ENCODE data around the gene KRT77. TPM values are rescaled to one million over a fixed set of nuclear protein-coding genes. Genes with fewer than 3 reads are reported as not detected.

The KRT77 gene
- total and polyA plus RNA-seq, 4 donors: not detected

DNA sequence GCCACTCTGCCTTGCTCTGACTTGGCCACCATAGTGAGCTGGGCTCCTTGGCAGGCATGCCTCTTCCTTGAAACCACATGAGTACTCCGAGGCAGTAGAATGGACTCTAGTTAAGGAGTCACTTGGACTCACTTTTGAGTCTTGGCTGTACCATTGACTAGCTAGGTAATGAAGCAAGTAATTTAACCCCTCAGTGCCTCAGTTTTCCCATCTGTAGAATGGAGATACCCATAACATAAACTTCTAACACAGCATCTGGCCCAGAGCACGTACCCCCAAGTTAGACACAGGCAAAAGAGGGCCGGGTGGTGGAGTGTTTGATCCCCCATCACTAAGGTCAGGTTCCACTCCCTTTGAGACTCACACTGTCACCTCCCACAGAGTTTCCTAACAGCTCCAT is 8.3 kb downstream of the KRT77 start:
- Histone ChIP-seq H3K27ac (ENCODE audit: low read depth in 1 of 2, low read length in 1 of 2) (no peak overlapping the region), H3K4me1 (ENCODE audit: control insufficient read depth in 5 of 5, insufficient read depth in 5 of 5, low read length in 5 of 5) (peaks cover 0 to 7% (median 0%) of the 10 kb centered on the region in 5 donors), H3K4me3 (no peak overlapping the region), H3K9me3 (ENCODE audit: control insufficient read depth in 4 of 4, insufficient read depth in 3 of 4, low read length in 3 of 4) (no peaks in the 10 kb centered on the region), H3K27me3 (ENCODE audit: control insufficient read depth in 3 of 3, insufficient read depth in 3 of 3, low read length in 2 of 3) (peaks cover 4 to 53% (median 27%) of the 10 kb centered on the region in 3 donors), H3K36me3 (ENCODE audit: control insufficient read depth in 4 of 4, insufficient read depth in 4 of 4, low read length in 4 of 4) (no peaks in the 10 kb centered on the region), H3K9ac (ENCODE audit: insufficient read depth in 1 of 2, low read length in 2 of 2) (no peak overlapping the region)
- WGBS, 2 donors: 81 to 97% methylated on average over 3 of the region's 3 CpGs
- DNase-seq (no peak), ATAC-seq (ENCODE audit: insufficient read depth, low FRiP score) (no peak)
- TF ChIP-seq, protein P1, sequence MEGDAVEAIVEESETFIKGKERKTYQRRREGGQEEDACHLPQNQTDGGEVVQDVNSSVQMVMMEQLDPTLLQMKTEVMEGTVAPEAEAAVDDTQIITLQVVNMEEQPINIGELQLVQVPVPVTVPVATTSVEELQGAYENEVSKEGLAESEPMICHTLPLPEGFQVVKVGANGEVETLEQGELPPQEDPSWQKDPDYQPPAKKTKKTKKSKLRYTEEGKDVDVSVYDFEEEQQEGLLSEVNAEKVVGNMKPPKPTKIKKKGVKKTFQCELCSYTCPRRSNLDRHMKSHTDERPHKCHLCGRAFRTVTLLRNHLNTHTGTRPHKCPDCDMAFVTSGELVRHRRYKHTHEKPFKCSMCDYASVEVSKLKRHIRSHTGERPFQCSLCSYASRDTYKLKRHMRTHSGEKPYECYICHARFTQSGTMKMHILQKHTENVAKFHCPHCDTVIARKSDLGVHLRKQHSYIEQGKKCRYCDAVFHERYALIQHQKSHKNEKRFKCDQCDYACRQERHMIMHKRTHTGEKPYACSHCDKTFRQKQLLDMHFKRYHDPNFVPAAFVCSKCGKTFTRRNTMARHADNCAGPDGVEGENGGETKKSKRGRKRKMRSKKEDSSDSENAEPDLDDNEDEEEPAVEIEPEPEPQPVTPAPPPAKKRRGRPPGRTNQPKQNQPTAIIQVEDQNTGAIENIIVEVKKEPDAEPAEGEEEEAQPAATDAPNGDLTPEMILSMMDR (IDR thresholded peaks at IDR 0.05; ENCODE audit: control extremely low read depth, extremely low read depth): no peak

- no peak for DNase-seq
- no peak for ATAC-seq (ENCODE audit: insufficient read depth, low FRiP score)
- no peaks in the 10 kb centered on the region for H3K36me3 ChIP-seq (ENCODE audit: control insufficient read depth in 4 of 4, insufficient read depth in 4 of 4, low read length in 4 of 4)
- no peak overlapping the region for H3K9ac ChIP-seq (ENCODE audit: insufficient read depth in 1 of 2, low read length in 2 of 2)
- TF ChIP-seq, protein P1 (IDR thresholded peaks at IDR 0.05; ENCODE audit: control extremely low read depth, extremely low read depth): no peak
- 90 to 93% methylated on average over 6 of the region's 6 CpGs for WGBS, 2 donors
- peaks cover 0 to 7% (median 0%) of the 10 kb centered on the region in 5 donors for H3K4me1 ChIP-seq (ENCODE audit: control insufficient read depth in 5 of 5, insufficient read depth in 5 of 5, low read length in 5 of 5)
- H3K27me3 ChIP-seq (ENCODE audit: control insufficient read depth in 3 of 3, insufficient read depth in 3 of 3, low read length in 2 of 3): peaks cover 4 to 58% (median 31%) of the 10 kb centered on the region in 3 donors
- no peaks in the 10 kb centered on the region for H3K9me3 ChIP-seq (ENCODE audit: control insufficient read depth in 4 of 4, insufficient read depth in 3 of 4, low read length in 3 of 4)
- no peak overlapping the region for H3K27ac ChIP-seq (ENCODE audit: low read depth in 1 of 2, low read length in 1 of 2)
- H3K4me3 ChIP-seq: no peak overlapping the region
These were observed 9.2 kb downstream of the KRT77 start for GRCh38 chr12:52694151-52694550.

GRCh38 chr12:52693261-52693660 is 10.1 kb downstream of the KRT77 start:
- no peak overlapping the region for H3K9ac ChIP-seq (ENCODE audit: insufficient read depth in 1 of 2, low read length in 2 of 2)
- TF ChIP-seq, protein P1 (IDR thresholded peaks at IDR 0.05; ENCODE audit: control extremely low read depth, extremely low read depth): no peak
- H3K27me3 ChIP-seq (ENCODE audit: control insufficient read depth in 3 of 3, insufficient read depth in 3 of 3, low read length in 2 of 3): peaks cover 4 to 60% (median 31%) of the 10 kb centered on the region in 3 donors
- H3K36me3 ChIP-seq (ENCODE audit: control insufficient read depth in 4 of 4, insufficient read depth in 4 of 4, low read length in 4 of 4): no peaks in the 10 kb centered on the region
- no peaks in the 10 kb centered on the region for H3K9me3 ChIP-seq (ENCODE audit: control insufficient read depth in 4 of 4, insufficient read depth in 3 of 4, low read length in 3 of 4)
- DNase-seq: no peak
- 67 to 70% methylated on average over 5 of the region's 5 CpGs for WGBS, 2 donors
- no peak overlapping the region for H3K27ac ChIP-seq (ENCODE audit: low read depth in 1 of 2, low read length in 1 of 2)
- ATAC-seq (ENCODE audit: insufficient read depth, low FRiP score): no peak
- H3K4me3 ChIP-seq: no peak overlapping the region
- H3K4me1 ChIP-seq (ENCODE audit: control insufficient read depth in 5 of 5, insufficient read depth in 5 of 5, low read length in 5 of 5): peaks cover 0 to 7% (median 0%) of the 10 kb centered on the region in 5 donors

- Histone ChIP-seq H3K36me3 (ENCODE audit: control insufficient read depth in 4 of 4, insufficient read depth in 4 of 4, low read length in 4 of 4) (no peaks in the 10 kb centered on the region), H3K27me3 (ENCODE audit: control insufficient read depth in 3 of 3, insufficient read depth in 3 of 3, low read length in 2 of 3) (peaks cover 4 to 57% (median 33%) of the 10 kb centered on the region in 3 donors)
These were observed 11.1 kb downstream of the KRT77 start for GRCh38 chr12:52692254-52692653.

More at GRCh38 chr12:52692254-52692653, 11.1 kb downstream of the KRT77 start:
- TF ChIP-seq, protein P1 (IDR thresholded peaks at IDR 0.05; ENCODE audit: control extremely low read depth, extremely low read depth): no peak
- WGBS, 2 donors: 75 to 79% methylated on average over 8 of the region's 8 CpGs
- Histone ChIP-seq H3K9ac (ENCODE audit: insufficient read depth in 1 of 2, low read length in 2 of 2) (no peak overlapping the region), H3K27ac (ENCODE audit: low read depth in 1 of 2, low read length in 1 of 2) (no peak overlapping the region), H3K4me1 (ENCODE audit: control insufficient read depth in 5 of 5, insufficient read depth in 5 of 5, low read length in 5 of 5) (peaks cover 0 to 7% (median 0%) of the 10 kb centered on the region in 5 donors), H3K4me3 (no peak overlapping the region), H3K9me3 (ENCODE audit: control insufficient read depth in 4 of 4, insufficient read depth in 3 of 4, low read length in 3 of 4) (no peaks in the 10 kb centered on the region)
- ATAC-seq (ENCODE audit: insufficient read depth, low FRiP score) (no peak), DNase-seq (no peak)

Data from lung (tissue), 12 donors.